HG02798 (cell line): ENCODE data around the gene ITGAX.
"Not testable (repeated sequence)": the region's sequence is repeated elsewhere in the genome, so short reads cannot be mapped to it uniquely, and the experiment has no call there.

Experiments
- ATAC-seq: cut with Tn5 transposase; IDR thresholded peaks from one replicate; pipeline ENCODE4 v1.9.1; 2021; ENCODE audit warnings: mild to moderate bottlenecking; ENCODE audit not compliant: unreplicated experiment, poor library complexity

The ITGAX gene

GRCh38 chr16:31404353-31405064 lies 49.5 kb downstream of the ITGAX start:
- no peak for ATAC-seq

- no peak for ATAC-seq
Observed at GRCh38 chr16:31407406-31407805, 52.4 kb downstream of the ITGAX start.

GRCh38 chr16:31409433-31409832 lies 54.5 kb downstream of the ITGAX start:
- ATAC-seq, result no peak

- ATAC-seq, result no peak
Observed at GRCh38 chr16:31410082-31410481, 55.1 kb downstream of the ITGAX start.

GRCh38 chr16:31411024-31411844 lies 56.3 kb downstream of the ITGAX start:
- ATAC-seq, result no peak

- no peak for ATAC-seq
Observed at GRCh38 chr16:31412750-31413149, 57.8 kb downstream of the ITGAX start.

GRCh38 chr16:31413381-31413780 lies 58.4 kb downstream of the ITGAX start:
- ATAC-seq, result no peak

- ATAC-seq, result no peak
Observed at GRCh38 chr16:31413943-31414342, 59.0 kb downstream of the ITGAX start.

GRCh38 chr16:31414706-31415105 lies 59.7 kb downstream of the ITGAX start:
- ATAC-seq, result no peak

GRCh38 chr16:31416371-31416770 lies 61.4 kb downstream of the ITGAX start:
- ATAC-seq, result no peak

GRCh38 chr16:31417036-31417435 lies 62.1 kb downstream of the ITGAX start:
- not testable (repeated sequence) for ATAC-seq

- no peak for ATAC-seq
Observed at GRCh38 chr16:31417916-31418315, 62.9 kb downstream of the ITGAX start.

GRCh38 chr16:31420037-31420436 lies 65.1 kb downstream of the ITGAX start:
- ATAC-seq, result no peak

- no peak for ATAC-seq
Observed at GRCh38 chr16:31421587-31421986, 66.6 kb downstream of the ITGAX start.

- no peak for ATAC-seq
Observed at GRCh38 chr16:31423241-31423640, 68.3 kb downstream of the ITGAX start.

GRCh38 chr16:31423801-31424200 lies 68.8 kb downstream of the ITGAX start:
- ATAC-seq, result no peak

GRCh38 chr16:31427441-31428278 lies 72.7 kb downstream of the ITGAX start:
- ATAC-seq, result no peak

- ATAC-seq, result no peak
Observed at GRCh38 chr16:31428279-31428597, 73.3 kb downstream of the ITGAX start, which contains the start of gene COX6A2. Gene COX6A2, minus strand, starts transcription at chr16:31428360. Its CDS starts 35 bp downstream, at chr16:31428325.

GRCh38 chr16:31428638-31429247 lies 73.8 kb downstream of the ITGAX start:
- no peak for ATAC-seq

- no peak for ATAC-seq
Observed at GRCh38 chr16:31429314-31429713, 74.3 kb downstream of the ITGAX start.
